Neural progenitor cell (in vitro differentiated cells): ENCODE data around the gene PLEKHH2. TPM values are rescaled to one million over a fixed set of nuclear protein-coding genes. Genes with fewer than 3 reads are reported as not detected.

Source experiments
- DNase-seq: peaks from one replicate; pipeline ENCODE4 v3.0.0-alpha.2; 2016; ENCODE audit warnings: low spot score
- H2AFZ ChIP-seq: fragments of 200-600 bp; sonication (generic); replicated peaks from 2 replicates; pipeline ENCODE4 v1.6.1; 2016; ENCODE audit warnings: antibody characterized with exemption
- H3F3A ChIP-seq: fragments of 200-600 bp; sonication (generic); 2 replicates; pipeline ENCODE4 v1.6.1; 2016; ENCODE audit warnings: antibody characterized with exemption, low read depth
- H3K27ac ChIP-seq: fragments of 200-600 bp; sonication (generic); 2 replicates; pipeline ENCODE4 v1.5.1; 2016; ENCODE audit warnings: mild to moderate bottlenecking
- H3K27me3 ChIP-seq: fragments of 200-600 bp; sonication (generic); 2 replicates; pipeline ENCODE4 v1.6.1; 2016; ENCODE audit warnings: mild to moderate bottlenecking, moderate library complexity
- H3K36me3 ChIP-seq: fragments of 200-600 bp; sonication (generic); 2 replicates; pipeline ENCODE4 v1.5.1; 2016
- H3K4me1 ChIP-seq: fragments of 200-600 bp; sonication (generic); 2 replicates; pipeline ENCODE4 v1.6.1; 2016; ENCODE audit warnings: mixed run types
- H3K4me2 ChIP-seq: fragments of 200-600 bp; sonication (generic); 2 replicates; pipeline ENCODE4 v1.6.1; 2016
- H3K4me3 ChIP-seq: fragments of 200-600 bp; sonication (generic); 2 replicates; pipeline ENCODE4 v1.5.1; 2016
- H3K79me2 ChIP-seq: fragments of 200-600 bp; sonication (generic); 2 replicates; pipeline ENCODE4 v1.6.1; 2016; ENCODE audit warnings: low read depth
- H3K9ac ChIP-seq: fragments of 200-600 bp; sonication (generic); 2 replicates; pipeline ENCODE4 v1.6.1; 2016
- H3K9me3 ChIP-seq: fragments of 200-600 bp; sonication (generic); 2 replicates; pipeline ENCODE4 v1.5.1; 2016; ENCODE audit warnings: low read depth
- H4K20me1 ChIP-seq: fragments of 200-600 bp; sonication (generic); 2 replicates; pipeline ENCODE4 v1.6.1; 2016; ENCODE audit warnings: low read depth
- H3K27ac Mint-ChIP-seq: 3 replicates; pipeline ENCODE4 v1.8.0; 2021; ENCODE audit warnings: mixed read lengths
- H3K27me3 Mint-ChIP-seq: 2 replicates; pipeline ENCODE4 v1.8.0; 2022; ENCODE audit warnings: low read depth, mild to moderate bottlenecking, inconsistent platforms, moderate library complexity, mixed read lengths; ENCODE audit not compliant: insufficient read depth
- H3K36me3 Mint-ChIP-seq: 3 replicates; pipeline ENCODE4 v1.8.0; 2021; ENCODE audit warnings: mixed read lengths
- H3K4me1 Mint-ChIP-seq: 3 replicates; pipeline ENCODE4 v1.8.0; 2021; ENCODE audit warnings: mixed read lengths
- H3K4me3 Mint-ChIP-seq: 3 replicates; pipeline ENCODE4 v1.8.0; 2021; ENCODE audit warnings: mild to moderate bottlenecking, moderate library complexity, mixed read lengths
- H3K9me3 Mint-ChIP-seq: 3 replicates; pipeline ENCODE4 v1.8.0; 2020; ENCODE audit warnings: mixed read lengths
- CTCF ChIP-seq: fragments of 200-600 bp; sonication (generic); IDR thresholded peaks from 2 replicates; pipeline ENCODE4 v1.5.1; 2017; ENCODE audit warnings: antibody characterized with exemption, mild to moderate bottlenecking
- EZH2 ChIP-seq: fragments of 200-600 bp; sonication (generic); IDR thresholded peaks from 2 replicates; pipeline ENCODE4 v1.6.1; 2017; ENCODE audit warnings: antibody characterized with exemption, mild to moderate bottlenecking, moderate library complexity
- EZH2phosphoT487 ChIP-seq: fragments of 200-600 bp; sonication (generic); IDR thresholded peaks from 2 replicates; pipeline ENCODE4 v1.6.1; 2017; ENCODE audit warnings: antibody characterized with exemption
- total RNA-seq: library from RNA; depleted of rRNA; stranded (reverse); fragments of >200 nt; gene quantifications from 2 replicates; pipeline ENCODE4 v1.2.3, GENCODE V29; 2015; ENCODE audit warnings: low replicate concordance

The PLEKHH2 gene
- total RNA-seq, 1 donor from 2014 or later, result 11.2 TPM

GRCh38 chr2:43759195-43759594, 122.1 kb downstream of the PLEKHH2 start:
- H3K4me3 Mint-ChIP-seq, result no peak overlapping the region
- Histone ChIP-seq H3K79me2 (no peaks in the 10 kb centered on the region), H2AFZ (no peak overlapping the region), H3K27ac (no peak overlapping the region), H3K4me1 (no peaks in the 10 kb centered on the region), H3K36me3 (no peaks in the 10 kb centered on the region), H3K9me3 (no peaks in the 10 kb centered on the region), H3F3A (no peaks in the 10 kb centered on the region), H3K27me3 (no peaks in the 10 kb centered on the region), H3K9ac (no peak overlapping the region), H3K4me2 (no peak overlapping the region), H3K4me3 (no peak overlapping the region), H4K20me1 (no peaks in the 10 kb centered on the region)
- no peak overlapping the region for H3K27ac Mint-ChIP-seq
- H3K36me3 Mint-ChIP-seq, result peaks cover 1% of the 10 kb centered on the region
- H3K27me3 Mint-ChIP-seq, result peaks cover 2% of the 10 kb centered on the region
- TF ChIP-seq EZH2phosphoT487, result no peak
- TF ChIP-seq CTCF, result no peak
- TF ChIP-seq EZH2, result no peak
- peaks cover 1% of the 10 kb centered on the region for H3K9me3 Mint-ChIP-seq
- peaks cover 2% of the 10 kb centered on the region for H3K4me1 Mint-ChIP-seq
- DNase-seq, result no peak

- Histone ChIP-seq H2AFZ (no peak overlapping the region), H3K36me3 (no peaks in the 10 kb centered on the region), H4K20me1 (no peaks in the 10 kb centered on the region), H3K9me3 (no peaks in the 10 kb centered on the region), H3K4me2 (no peak overlapping the region), H3F3A (no peaks in the 10 kb centered on the region), H3K4me1 (no peaks in the 10 kb centered on the region), H3K27me3 (no peaks in the 10 kb centered on the region), H3K4me3 (no peak overlapping the region), H3K27ac (no peak overlapping the region), H3K79me2 (no peaks in the 10 kb centered on the region), H3K9ac (no peak overlapping the region)
- Mint-ChIP-seq H3K4me1 (no peaks in the 10 kb centered on the region), H3K27me3 (peaks cover 2% of the 10 kb centered on the region), H3K4me3 (no peak overlapping the region), H3K9me3 (no peaks in the 10 kb centered on the region), H3K36me3 (no peaks in the 10 kb centered on the region), H3K27ac (no peak overlapping the region)
- no peak for DNase-seq
- no peak for TF ChIP-seq CTCF
- TF ChIP-seq EZH2, result no peak
- TF ChIP-seq EZH2phosphoT487, result no peak
Observed at GRCh38 chr2:43762286-43762685, 125.2 kb downstream of the PLEKHH2 start.

- H4K20me1 ChIP-seq, result no peaks in the 10 kb centered on the region
- H3F3A ChIP-seq, result no peaks in the 10 kb centered on the region
- Mint-ChIP-seq H3K27me3 (peaks cover 2% of the 10 kb centered on the region), H3K4me3 (no peak overlapping the region), H3K4me1 (no peaks in the 10 kb centered on the region), H3K36me3 (no peaks in the 10 kb centered on the region), H3K27ac (no peak overlapping the region), H3K9me3 (no peaks in the 10 kb centered on the region)
- no peaks in the 10 kb centered on the region for H3K79me2 ChIP-seq
- no peaks in the 10 kb centered on the region for H3K4me1 ChIP-seq
- no peak overlapping the region for H3K9ac ChIP-seq
- H3K27me3 ChIP-seq, result no peaks in the 10 kb centered on the region
- H3K36me3 ChIP-seq, result no peaks in the 10 kb centered on the region
- H3K4me3 ChIP-seq, result no peak overlapping the region
- no peak for DNase-seq
- TF ChIP-seq CTCF (no peak), EZH2 (no peak), EZH2phosphoT487 (no peak)
- H3K9me3 ChIP-seq, result no peaks in the 10 kb centered on the region
- no peak overlapping the region for H2AFZ ChIP-seq
- no peak overlapping the region for H3K4me2 ChIP-seq
- no peak overlapping the region for H3K27ac ChIP-seq
Observed at GRCh38 chr2:43763091-43763490, 126.0 kb downstream of the PLEKHH2 start.
